GM12878 (cell line): ENCODE data around the gene PLTP. TPM values are rescaled to one million over a fixed set of nuclear protein-coding genes. Genes with fewer than 3 reads are reported as not detected.
A peak's percentile ranks its signal among the peaks of the same experiment; 100 is the strongest.

Experiments
- ATAC-seq: fragments of 200-7000 bp; cut with Tn5 transposase; 3 replicates; pipeline ENCODE4 v1.9.1; 2020; ENCODE audit warnings: mild to moderate bottlenecking, moderate library complexity
- BruUV-seq: library from RNA; stranded (reverse); fragments of 400-500 nt; replicated peaks from 2 replicates; lab custom pipeline; 2021; lab: Mats Ljungman, UMichigan
- CTCF ChIA-PET: fragments of 300-600 bp; sonication (Branson Sonifier 250); formaldehyde crosslinking; extraction: SDS; loops from one replicate; lab custom pipeline; 2021; ENCODE audit warnings: inconsistent platforms; lab: Yijun Ruan, JAX
- POLR2A ChIA-PET: fragments of 350-600 bp; formaldehyde crosslinking; extraction: SDS; loops from one replicate; lab custom pipeline; 2021; ENCODE audit warnings: inconsistent platforms; lab: Charles Lee
- RAD21 ChIA-PET: fragments of 300-600 bp; sonication (Branson Sonifier 250); formaldehyde crosslinking; loops from one replicate; lab custom pipeline; 2023; ENCODE audit warnings: antibody characterized with exemption; ENCODE audit not compliant: unreplicated experiment; lab: Charles Lee
- SMC1A ChIA-PET: fragments of 300-600 bp; sonication (Branson Sonifier 250); formaldehyde crosslinking; loops from one replicate; lab custom pipeline; 2023; ENCODE audit not compliant: unreplicated experiment, uncharacterized antibody; lab: Charles Lee
- DNase-seq: peaks from one replicate; pipeline ENCODE4 v3.0.0-alpha.2; 2011; ENCODE audit warnings: low read depth, low spot score
- FAIRE-seq: peaks from 3 replicates; lab custom pipeline; 2011; peaks lifted over from hg19 to GRCh38; lab: Jason Lieb, UNC
- H2AFZ ChIP-seq: 2 replicates; pipeline ENCODE4 v1.6.0; 2011; ENCODE audit warnings: low read depth, low read length, control low read depth; ENCODE audit not compliant: control insufficient read depth
- H3K27ac ChIP-seq: 2 replicates; pipeline ENCODE4 v1.5.1; 2011; ENCODE audit warnings: control low read depth; ENCODE audit not compliant: control insufficient read depth, insufficient read depth
- H3K27me3 ChIP-seq, 2 experiments: replicated peaks in 1 of 2; 2 replicates each; pipeline versions ENCODE4 v1.6.0 to v1.6.1; 2011; ENCODE audit warnings: low read length in 1 of 2; ENCODE audit not compliant: control insufficient read depth in 2 of 2, insufficient read depth in 2 of 2
- H3K36me3 ChIP-seq, 2 experiments: 2 replicates each; pipeline ENCODE4 v1.5.1; 2011; ENCODE audit warnings: low read length in 1 of 2; ENCODE audit not compliant: control insufficient read depth in 2 of 2, insufficient read depth in 2 of 2
- H3K4me1 ChIP-seq: 2 replicates; pipeline ENCODE4 v1.6.1; 2011; ENCODE audit warnings: mild to moderate bottlenecking, low read length, moderate library complexity, mixed read lengths; ENCODE audit not compliant: control insufficient read depth, insufficient read depth
- H3K4me2 ChIP-seq: 2 replicates; pipeline ENCODE4 v1.6.0; 2011; ENCODE audit warnings: control low read depth; ENCODE audit not compliant: control insufficient read depth, insufficient read depth
- H3K4me3 ChIP-seq: fragments of 200-600 bp; sonication (generic); 2 replicates; pipeline ENCODE4 v1.5.1; 2016
- H3K79me2 ChIP-seq: 2 replicates; pipeline ENCODE4 v1.6.0; 2011; ENCODE audit warnings: low read length; ENCODE audit not compliant: control insufficient read depth, insufficient read depth
- H3K9ac ChIP-seq: 2 replicates; pipeline ENCODE4 v1.8.0; 2011; ENCODE audit warnings: low read length, control low read depth, mixed read lengths; ENCODE audit not compliant: control insufficient read depth, insufficient read depth
- H3K9me3 ChIP-seq: replicated peaks from 3 replicates; pipeline ENCODE4 v1.5.1; 2011; ENCODE audit warnings: mild to moderate bottlenecking, low read length; ENCODE audit not compliant: control insufficient read depth, insufficient read depth
- H4K20me1 ChIP-seq: 2 replicates; pipeline ENCODE4 v1.6.0; 2011; ENCODE audit not compliant: control insufficient read depth, insufficient read depth
- BHLHE40 ChIP-seq, 2 experiments: fragments of 450-650 bp in 1 of 2; IDR thresholded peaks; 2 replicates each; pipeline ENCODE4 v1.6.1; 2011 to 2017; ENCODE audit warnings: low read depth in 2 of 2, borderline replicate concordance in 1 of 2, improper control_type of control experiment in 1 of 2, low read length in 1 of 2, mild to moderate bottlenecking in 1 of 2
- CUX1 ChIP-seq: IDR thresholded peaks from 2 replicates; pipeline ENCODE4 v1.6.1; 2012; ENCODE audit warnings: improper control_type of control experiment, low read depth, low read length; ENCODE audit not compliant: insufficient replicate concordance
- HCFC1 ChIP-seq: fragments of 150-350 bp; IDR thresholded peaks from 2 replicates; pipeline ENCODE4 v1.6.1; 2014; ENCODE audit warnings: low read length
- MYC ChIP-seq: IDR thresholded peaks from 2 replicates; pipeline ENCODE4 v1.6.1; 2011; ENCODE audit warnings: mild to moderate bottlenecking, low read length, moderate library complexity, inconsistent platforms; ENCODE audit not compliant: insufficient read depth, insufficient replicate concordance, insufficient read length, severe bottlenecking
- POLR2A ChIP-seq: IDR thresholded peaks from 2 replicates; pipeline ENCODE4 v1.6.1; 2011; ENCODE audit warnings: low read depth, mild to moderate bottlenecking, low read length
- WGBS: methylation state at CpG from one replicate; pipeline ENCODE4 v1.1.6; 2016; ENCODE audit warnings: low lambda C conversion rate; ENCODE audit not compliant: insufficient replicate concordance, insufficient coverage; ENCODE audit errors: missing lambda C conversion rate; 5-methylcytosine and 5-hydroxymethylcytosine counted together
- in situ Hi-C: fragments of 300-500 bp; cut with MboI; formaldehyde crosslinking; loops from 9 replicates; pipeline ENCODE4 v1.14.3; 2018; ENCODE audit warnings: mixed read lengths
- intact Hi-C: fragments of 100-400 bp; cut with micrococcal nuclease; formaldehyde crosslinking; loops from one replicate; pipeline ENCODE4 v1.14.2; 2022; ENCODE audit not compliant: unreplicated experiment
- polyA plus RNA-seq, 11 experiments: library from polyadenylated mRNA; depleted of rRNA in 4 of 11; unstranded in 6 of 11; stranded (reverse) in 5 of 11; fragments of >200 nt; fragmentation: Nextera tagmentation in 4 of 11; fragmentation: Illumina TruSeq in 1 of 11; extraction: Ambion mirVana in 4 of 11; extraction: Trizol in 1 of 11; gene quantifications; 1 replicate in 1 of 11; 2 replicates in 10 of 11; pipeline versions ENCODE4 v1.2.1 to v1.2.3, GENCODE V29; 2011 to 2016; ENCODE audit warnings: inconsistent platforms in 2 of 11, missing spikeins in 2 of 11, low read depth in 1 of 11
- total RNA-seq, 4 experiments: library from RNA; depleted of rRNA in 3 of 4; stranded (reverse); fragments of >200 nt in 3 of 4; fragmentation: Illumina TruSeq in 1 of 4; extraction: Trizol in 1 of 4; gene quantifications; 2 replicates each; pipeline versions ENCODE4 v1.2.1 to v1.2.3, GENCODE V29; 2013 to 2021

PLTP gene
- total and polyA plus RNA-seq, 10 of the 15 experiments (the other 5 are each of a cell fraction or from before 2014, with no cell fraction given): 1.6 to 17.0 (median 7.6) TPM

- TF ChIP-seq MYC (no peak), CUX1 (no peak), BHLHE40 (IDR thresholded peaks at IDR 0.05; ENCODE audit: borderline replicate concordance in 1 of 2, low read depth in 2 of 2, low read length in 1 of 2) (peak; percentile 82 to 84; a peak in 3 of 4 replicates)
Observed at GRCh38 chr20:45946149-45946970, 34.4 kb upstream of the PLTP start (continued).

GRCh38 chr20:45945678-45946148 is 33.8 kb upstream of the PLTP start:
- intact Hi-C loops (no loop called here), in situ Hi-C loops (no loop called here)
- CTCF ChIA-PET: interaction anchor here (1.7 to 8.0 kb wide), 2 partner anchors 24 to 146 kb away, joined by 6 to 33 read pairs; no protein-coding TSS in a partner anchor
- 87% methylated on average over 13 of the region's 13 CpGs for WGBS
- no peak for TF ChIP-seq HCFC1
- 0 out of 2 replicates have a peak, but pooled peaks have one; percentile 9 for TF ChIP-seq POLR2A
- Histone ChIP-seq H3K4me1 (peaks cover 3% of the 10 kb centered on the region; the same call in 1 of the 2 replicates), H3K9me3 (no peaks in the 10 kb centered on the region), H3K27me3 (no peaks in the 10 kb centered on the region), H3K36me3 (peaks cover 23 to 53% of the 10 kb centered on the region in 2 experiments), H3K4me3 (no peak overlapping the region), H2AFZ (no peak overlapping the region), H3K27ac (no peak overlapping the region), H4K20me1 (no peaks in the 10 kb centered on the region), H3K79me2 (no peaks in the 10 kb centered on the region), H3K9ac (no peak overlapping the region), H3K4me2 (no peak overlapping the region)
- DNase-seq (no peak), ATAC-seq (no peak), FAIRE-seq (no peak)
- no TSS peak for BruUV-seq
- POLR2A ChIA-PET: interaction anchor here (1.6 kb wide), 1 partner anchor 11 kb away, joined by 11 read pairs; no protein-coding TSS in a partner anchor
- SMC1A ChIA-PET: interaction anchor here (1.0 to 1.8 kb wide), 4 partner anchors 11 to 147 kb away, joined by 3 to 5 read pairs (median 4); partner anchors contain the start of gene PCIF1
- RAD21 ChIA-PET: no interaction called here
